Measurements from ENCODE around the gene UTF1.
"Not testable (repeated sequence)": the region's sequence is repeated elsewhere in the genome, so short reads cannot be mapped to it uniquely, and the experiment has no call there.

Gene UTF1

DNA sequence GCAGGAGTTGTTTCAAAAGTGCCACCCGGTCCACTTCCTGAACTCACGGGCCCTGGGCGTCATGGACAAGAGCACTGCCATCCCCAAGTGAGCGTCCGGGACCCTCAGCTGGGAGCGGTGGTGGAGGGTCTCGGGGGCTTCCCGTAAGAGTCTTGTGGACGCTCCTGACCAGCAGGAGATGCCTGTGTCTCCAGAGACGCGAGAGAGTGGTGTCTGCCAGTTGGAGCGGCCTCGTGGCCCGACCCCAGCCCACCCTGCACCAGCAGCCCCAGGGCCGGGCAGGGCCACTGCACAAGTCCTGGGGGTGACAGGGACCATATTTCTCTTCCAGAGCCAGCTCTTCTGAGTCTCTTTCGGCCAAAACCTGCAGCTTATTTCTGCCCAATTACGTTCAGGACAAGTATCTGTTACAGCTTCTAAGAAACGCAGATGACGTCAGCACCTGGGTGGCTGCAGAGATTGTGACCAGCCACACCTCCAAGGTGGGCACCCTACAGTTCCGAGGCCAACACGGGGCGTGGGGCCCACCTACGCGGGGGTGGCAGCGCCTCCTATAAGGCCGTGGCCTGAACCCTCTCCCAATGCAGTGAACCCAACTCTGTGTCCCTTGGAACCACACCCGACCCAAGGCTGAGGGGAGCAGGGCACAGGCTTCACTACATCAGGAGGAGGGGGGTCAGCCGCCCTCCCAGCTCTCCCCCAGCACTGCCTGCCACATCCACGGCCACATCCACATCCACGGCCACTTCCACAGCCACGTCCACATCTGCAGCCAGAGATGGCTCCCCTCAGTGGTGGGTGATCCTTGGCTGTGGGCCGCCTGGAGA is 16.2 kb upstream of the UTF1 start:
- no peak for TF ChIP-seq POU2F2 (IDR thresholded peaks at IDR 0.05; ENCODE audit: low read depth, low read length)
- no peak for TF ChIP-seq PAX5 (IDR thresholded peaks at IDR 0.05; ENCODE audit: insufficient read depth, low read length, severe bottlenecking)
- TF ChIP-seq POLR2AphosphoS5 (IDR thresholded peaks at IDR 0.05; ENCODE audit: low read depth, low read length), result no peak
- TF ChIP-seq TAF1 (IDR thresholded peaks at IDR 0.05; ENCODE audit: low read depth, low read length), result no peak
- no peak for TF ChIP-seq POLR2A (IDR thresholded peaks at IDR 0.05; ENCODE audit: low read depth, low read length)
- no peak for TF ChIP-seq SPI1 (IDR thresholded peaks at IDR 0.05; ENCODE audit: low read depth, low read length)
- no peak for DNase-seq (ENCODE audit: insufficient read length, low spot score)
- FAIRE-seq, result no peak

DNA sequence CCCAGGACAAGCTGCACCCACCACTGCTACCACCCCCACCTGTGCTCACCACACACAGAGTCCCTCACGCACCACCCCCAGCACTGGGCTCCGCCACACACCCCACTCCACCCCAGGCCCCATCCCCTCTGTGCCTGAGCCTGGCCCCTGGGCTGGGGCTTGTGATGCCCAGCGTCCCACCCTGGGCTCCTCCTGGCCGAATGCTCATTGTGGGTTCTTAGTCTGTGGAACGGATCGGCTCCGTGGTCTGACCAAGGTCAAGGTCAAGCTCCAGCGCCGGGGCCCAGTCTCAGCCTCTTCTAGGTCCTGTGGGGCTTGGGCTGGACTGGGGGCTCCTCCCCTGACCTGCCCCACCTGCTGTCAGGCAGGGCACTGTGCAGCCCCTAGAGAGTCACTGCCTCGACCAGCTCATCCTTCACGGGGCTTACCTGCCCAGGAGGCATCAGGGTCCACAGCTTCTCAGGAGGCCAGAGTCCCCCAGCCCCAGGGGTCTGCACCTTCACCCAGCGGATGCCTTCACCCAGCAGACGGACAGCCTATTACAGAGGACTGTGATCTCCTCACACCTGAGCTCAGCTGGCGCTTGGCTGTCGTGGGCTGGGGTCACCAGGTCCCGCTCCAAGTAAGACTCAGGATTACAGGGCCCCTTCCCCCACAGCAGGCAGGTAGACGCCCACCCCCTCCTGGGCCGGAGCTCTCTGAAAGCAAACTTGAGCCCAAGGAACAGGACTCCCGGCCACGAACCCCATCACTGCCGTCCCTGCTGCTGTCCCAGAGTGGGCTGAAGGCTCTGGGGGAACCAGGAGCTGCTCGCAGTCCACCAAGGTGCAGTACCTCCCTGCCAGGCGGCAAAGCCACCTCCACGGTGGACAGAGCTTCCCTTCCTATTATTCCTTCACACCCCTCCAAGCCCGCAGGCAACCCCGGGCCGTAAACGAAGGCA is 15.3 kb upstream of the UTF1 start:
- no peak for DNase-seq (ENCODE audit: insufficient read length, low spot score)
- TF ChIP-seq POLR2A (IDR thresholded peaks at IDR 0.05; ENCODE audit: low read depth, low read length) (no peak), POU2F2 (IDR thresholded peaks at IDR 0.05; ENCODE audit: low read depth, low read length) (no peak), TAF1 (IDR thresholded peaks at IDR 0.05; ENCODE audit: low read depth, low read length) (no peak), POLR2AphosphoS5 (IDR thresholded peaks at IDR 0.05; ENCODE audit: low read depth, low read length) (no peak), SPI1 (IDR thresholded peaks at IDR 0.05; ENCODE audit: low read depth, low read length) (no peak), PAX5 (IDR thresholded peaks at IDR 0.05; ENCODE audit: insufficient read depth, low read length, severe bottlenecking) (no peak)
- no peak for FAIRE-seq

DNA sequence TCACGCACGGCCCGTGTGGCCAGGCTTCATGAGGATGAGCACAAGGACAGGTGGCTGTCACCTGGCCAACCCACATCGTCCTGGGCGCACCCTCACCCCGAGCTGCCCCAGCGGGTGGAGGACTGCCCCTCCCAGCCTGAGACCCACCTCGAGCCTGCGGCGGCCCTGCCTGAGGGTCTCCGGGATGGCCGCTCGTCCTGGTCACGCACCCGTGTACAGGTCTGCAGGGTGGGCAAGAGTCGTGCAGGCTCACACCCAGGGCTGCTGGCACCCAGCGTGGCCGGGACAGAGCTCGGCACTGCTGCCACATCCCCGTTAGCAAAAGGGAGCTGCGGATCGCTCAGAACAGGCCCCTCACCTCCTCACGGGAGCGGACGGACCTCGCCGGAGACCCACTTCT is 14.4 kb upstream of the UTF1 start:
- no peak for FAIRE-seq
- DNase-seq (ENCODE audit: insufficient read length, low spot score), result no peak
- no peak for TF ChIP-seq SPI1 (IDR thresholded peaks at IDR 0.05; ENCODE audit: low read depth, low read length)
- no peak for TF ChIP-seq POU2F2 (IDR thresholded peaks at IDR 0.05; ENCODE audit: low read depth, low read length)
- TF ChIP-seq PAX5 (IDR thresholded peaks at IDR 0.05; ENCODE audit: insufficient read depth, low read length, severe bottlenecking), result no peak
- no peak for TF ChIP-seq TAF1 (IDR thresholded peaks at IDR 0.05; ENCODE audit: low read depth, low read length)
- no peak for TF ChIP-seq POLR2A (IDR thresholded peaks at IDR 0.05; ENCODE audit: low read depth, low read length)
- no peak for TF ChIP-seq POLR2AphosphoS5 (IDR thresholded peaks at IDR 0.05; ENCODE audit: low read depth, low read length)

DNA sequence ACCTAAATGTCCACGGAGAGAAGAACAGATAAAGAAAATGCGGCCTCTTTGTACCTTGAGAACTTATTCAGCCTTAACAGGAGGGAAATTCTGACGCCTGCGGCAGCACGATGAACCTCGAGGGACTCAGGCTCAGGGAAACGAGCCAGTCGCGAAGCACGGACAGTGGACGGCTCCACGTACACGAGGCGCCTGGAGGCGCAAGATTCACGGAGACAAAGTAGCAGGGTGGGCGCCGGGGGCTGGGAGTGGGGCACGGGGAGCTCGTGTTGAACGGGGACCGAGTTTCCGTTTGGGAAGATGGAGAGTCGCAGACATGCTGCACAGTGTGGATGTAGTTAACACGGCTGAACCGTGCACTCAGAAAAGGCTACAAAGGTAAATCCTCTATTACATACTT is 13.2 kb upstream of the UTF1 start:
- DNase-seq (ENCODE audit: insufficient read length, low spot score) (no peak), FAIRE-seq (no peak)
- TF ChIP-seq POU2F2 (IDR thresholded peaks at IDR 0.05; ENCODE audit: low read depth, low read length) (no peak), PAX5 (IDR thresholded peaks at IDR 0.05; ENCODE audit: insufficient read depth, low read length, severe bottlenecking) (no peak), POLR2A (IDR thresholded peaks at IDR 0.05; ENCODE audit: low read depth, low read length) (no peak), TAF1 (IDR thresholded peaks at IDR 0.05; ENCODE audit: low read depth, low read length) (no peak), POLR2AphosphoS5 (IDR thresholded peaks at IDR 0.05; ENCODE audit: low read depth, low read length) (no peak), SPI1 (IDR thresholded peaks at IDR 0.05; ENCODE audit: low read depth, low read length) (no peak)

DNA sequence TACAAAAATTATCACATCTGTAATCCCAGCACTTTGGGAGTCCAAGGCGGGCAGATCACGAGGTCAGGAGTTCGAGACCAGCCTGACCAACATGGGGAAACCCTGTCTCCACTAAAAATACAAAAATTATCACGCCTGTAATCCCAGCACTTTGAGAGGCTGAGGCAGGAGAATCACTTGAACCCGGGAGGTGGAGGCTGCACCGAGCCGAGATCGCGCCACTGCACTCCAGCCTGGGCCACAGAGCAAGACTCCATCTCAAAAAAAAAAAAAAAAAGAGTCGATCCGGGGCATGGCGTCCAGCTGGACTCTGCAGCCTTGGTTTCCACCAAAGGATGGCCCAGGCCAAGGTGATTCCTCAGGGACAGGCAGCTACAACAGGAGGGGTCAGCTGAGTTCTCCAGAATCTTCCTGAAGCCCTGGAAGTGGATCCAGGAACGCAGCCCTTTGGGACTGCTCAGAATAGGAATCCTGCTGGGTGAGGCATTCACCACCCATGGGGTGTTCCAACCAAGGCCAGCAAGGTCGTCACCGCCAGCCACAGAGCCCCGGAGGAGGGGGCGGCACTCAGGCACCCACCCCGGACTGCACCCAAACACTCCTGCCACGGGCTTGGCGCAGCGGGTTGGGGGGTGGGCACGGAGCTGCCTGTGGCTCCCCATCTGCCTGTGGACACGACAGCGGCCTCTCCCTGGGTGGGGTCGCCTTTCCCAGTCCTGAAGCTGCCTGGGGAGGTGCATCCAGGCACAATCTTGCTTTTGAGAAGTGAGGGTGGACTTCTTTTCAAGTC is 12.0 kb upstream of the UTF1 start:
- no peak for FAIRE-seq
- TF ChIP-seq POLR2A (IDR thresholded peaks at IDR 0.05; ENCODE audit: low read depth, low read length) (no peak), POU2F2 (IDR thresholded peaks at IDR 0.05; ENCODE audit: low read depth, low read length) (no peak), TAF1 (IDR thresholded peaks at IDR 0.05; ENCODE audit: low read depth, low read length) (no peak), POLR2AphosphoS5 (IDR thresholded peaks at IDR 0.05; ENCODE audit: low read depth, low read length) (no peak), SPI1 (IDR thresholded peaks at IDR 0.05; ENCODE audit: low read depth, low read length) (no peak), PAX5 (IDR thresholded peaks at IDR 0.05; ENCODE audit: insufficient read depth, low read length, severe bottlenecking) (no peak)
- DNase-seq (ENCODE audit: insufficient read length, low spot score), result no peak

DNA sequence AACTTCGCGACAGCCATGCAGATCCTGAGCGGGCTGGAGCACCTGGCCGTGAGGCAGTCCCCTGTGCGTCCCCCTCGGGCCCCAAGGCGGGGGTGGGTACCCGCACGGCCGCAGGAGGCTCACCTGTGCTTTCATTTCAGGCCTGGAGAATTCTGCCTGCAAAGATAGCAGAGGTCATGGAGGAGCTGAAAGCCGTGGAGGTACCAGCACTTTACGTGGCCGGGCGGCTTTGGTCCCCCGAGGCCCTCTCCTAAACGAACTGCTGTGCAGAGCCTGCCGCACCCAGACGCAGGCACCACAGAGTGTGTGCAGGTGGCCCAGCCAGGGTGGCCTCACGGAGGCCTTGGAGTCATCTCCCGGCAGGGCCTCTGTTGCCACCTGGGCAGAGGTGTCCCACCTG is 11.1 kb upstream of the UTF1 start:
- no peak for DNase-seq (ENCODE audit: insufficient read length, low spot score)
- TF ChIP-seq SPI1 (IDR thresholded peaks at IDR 0.05; ENCODE audit: low read depth, low read length) (no peak), POU2F2 (IDR thresholded peaks at IDR 0.05; ENCODE audit: low read depth, low read length) (no peak), POLR2A (IDR thresholded peaks at IDR 0.05; ENCODE audit: low read depth, low read length) (no peak)
- FAIRE-seq, result no peak

DNA sequence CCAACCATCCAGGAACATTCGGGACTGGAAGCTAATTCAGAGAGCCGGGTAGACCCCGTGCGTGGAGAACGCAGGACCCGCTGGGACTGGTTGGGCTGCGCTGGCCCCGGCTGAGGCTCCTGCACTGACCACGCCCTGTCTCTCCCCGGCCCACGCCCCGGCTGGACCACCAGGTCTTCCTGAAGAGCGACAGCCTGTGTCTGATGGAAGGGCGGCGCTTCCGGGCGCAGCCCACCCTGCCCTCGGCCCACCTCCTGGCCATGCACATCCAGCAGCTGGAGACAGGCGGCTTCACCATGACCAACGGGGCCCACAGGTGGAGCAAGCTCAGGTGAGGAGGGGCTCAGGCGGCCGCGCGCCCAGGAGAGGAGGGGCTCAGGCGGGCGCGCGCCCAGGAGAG is 10.2 kb upstream of the UTF1 start:
- no peak for TF ChIP-seq PAX5 (IDR thresholded peaks at IDR 0.05; ENCODE audit: insufficient read depth, low read length, severe bottlenecking)
- TF ChIP-seq TAF1 (IDR thresholded peaks at IDR 0.05; ENCODE audit: low read depth, low read length), result no peak
- no peak for TF ChIP-seq POLR2A (IDR thresholded peaks at IDR 0.05; ENCODE audit: low read depth, low read length)
- TF ChIP-seq SPI1 (IDR thresholded peaks at IDR 0.05; ENCODE audit: low read depth, low read length), result no peak
- TF ChIP-seq POU2F2 (IDR thresholded peaks at IDR 0.05; ENCODE audit: low read depth, low read length), result no peak
- no peak for TF ChIP-seq POLR2AphosphoS5 (IDR thresholded peaks at IDR 0.05; ENCODE audit: low read depth, low read length)
- FAIRE-seq (no peak), DNase-seq (ENCODE audit: insufficient read length, low spot score) (no peak)

DNA sequence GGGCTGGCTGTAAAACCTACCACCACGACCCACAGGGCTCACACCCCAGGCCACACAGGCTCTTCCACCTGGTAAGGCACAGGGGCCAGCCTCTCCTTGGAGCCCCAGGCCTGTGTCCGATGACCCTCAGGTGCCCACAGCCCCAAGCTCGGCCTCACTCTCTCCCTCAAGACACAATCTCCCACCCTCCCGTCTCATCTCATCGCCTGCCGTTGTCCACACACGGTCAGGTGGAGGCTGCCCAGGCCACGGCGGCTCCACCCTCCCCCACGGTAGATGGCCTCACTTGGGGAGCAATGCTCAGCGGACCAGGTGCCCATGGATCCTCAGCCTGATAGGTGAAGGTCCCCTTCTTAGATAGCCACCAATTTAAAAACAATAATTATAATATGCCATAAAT is 8.7 kb upstream of the UTF1 start:
- TF ChIP-seq POU2F2 (IDR thresholded peaks at IDR 0.05; ENCODE audit: low read depth, low read length) (no peak), POLR2AphosphoS5 (IDR thresholded peaks at IDR 0.05; ENCODE audit: low read depth, low read length) (no peak), PAX5 (IDR thresholded peaks at IDR 0.05; ENCODE audit: insufficient read depth, low read length, severe bottlenecking) (no peak)
- DNase-seq (ENCODE audit: insufficient read length, low spot score) (no peak), FAIRE-seq (no peak)

DNA sequence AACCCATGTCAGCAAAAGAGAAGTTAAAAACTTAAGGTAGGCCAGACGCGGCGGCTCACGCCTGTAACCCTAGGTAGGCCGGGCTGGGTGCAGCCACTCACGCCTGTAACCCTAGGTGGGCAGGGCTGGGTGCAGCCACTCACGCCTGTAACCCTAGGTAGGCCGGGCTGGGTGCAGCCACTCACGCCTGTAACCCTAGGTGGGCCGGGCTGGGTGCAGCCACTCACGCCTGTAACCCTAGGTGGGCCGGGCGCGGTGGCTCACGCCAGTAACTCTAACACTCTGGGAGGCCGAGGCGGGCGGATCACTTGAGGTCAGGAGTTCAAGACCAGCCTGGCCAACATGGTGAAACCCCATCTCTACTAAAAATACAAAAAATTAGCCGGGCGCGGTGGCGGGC is 8.3 kb upstream of the UTF1 start:
- not testable (repeated sequence) for DNase-seq (ENCODE audit: insufficient read length, low spot score); FAIRE-seq
